Measurements from ENCODE around the gene SEC24D. TPM values are rescaled to one million over a fixed set of nuclear protein-coding genes. Genes with fewer than 3 reads are reported as not detected.

Gene SEC24D
- total RNA-seq, 1 donor from 2014 or later = 48.1 TPM

DNA sequence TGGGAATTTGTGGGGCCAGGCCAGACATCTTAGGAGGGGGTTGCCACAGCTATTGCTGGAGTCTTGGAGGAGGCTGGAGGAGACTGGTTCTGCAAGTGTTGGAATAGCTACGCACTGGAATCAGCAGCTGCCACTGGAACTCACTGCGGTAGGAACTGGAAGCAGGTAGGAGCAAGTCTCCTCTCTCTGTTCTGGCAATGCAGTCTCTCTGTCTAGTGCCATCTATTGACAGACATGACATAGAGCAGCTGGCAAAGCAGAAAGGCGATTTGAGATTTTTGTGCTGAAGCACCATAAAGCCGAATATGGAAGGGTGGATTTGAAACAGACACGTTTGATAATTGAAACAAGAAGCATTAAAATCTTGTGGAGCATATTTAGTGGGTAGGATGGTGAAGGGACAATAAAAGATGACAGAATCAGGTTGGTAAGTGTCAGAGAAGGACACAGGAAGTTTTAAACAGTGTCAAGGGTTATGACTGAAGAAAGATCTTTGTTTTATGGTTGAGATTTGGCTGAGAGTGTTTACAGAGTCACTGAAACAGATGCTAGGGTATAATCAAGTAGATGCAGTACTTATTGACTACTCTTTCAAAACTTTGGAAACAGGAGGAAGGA, 29.3 kb upstream of the SEC24D start:
- H3K9me3 ChIP-seq = no peaks in the 10 kb centered on the region
- H3K4me1 ChIP-seq = no peaks in the 10 kb centered on the region
- no peak for DNase-seq
- no peaks in the 10 kb centered on the region for H3K27me3 ChIP-seq
- H3K4me3 ChIP-seq = no peak overlapping the region
- peak; percentile 97 for ATAC-seq
- no peaks in the 10 kb centered on the region for H3K36me3 ChIP-seq
- intact Hi-C loops (cut with DNase I) = no loop called here
- H3K27ac ChIP-seq = no peak overlapping the region
- TF ChIP-seq, protein P1, sequence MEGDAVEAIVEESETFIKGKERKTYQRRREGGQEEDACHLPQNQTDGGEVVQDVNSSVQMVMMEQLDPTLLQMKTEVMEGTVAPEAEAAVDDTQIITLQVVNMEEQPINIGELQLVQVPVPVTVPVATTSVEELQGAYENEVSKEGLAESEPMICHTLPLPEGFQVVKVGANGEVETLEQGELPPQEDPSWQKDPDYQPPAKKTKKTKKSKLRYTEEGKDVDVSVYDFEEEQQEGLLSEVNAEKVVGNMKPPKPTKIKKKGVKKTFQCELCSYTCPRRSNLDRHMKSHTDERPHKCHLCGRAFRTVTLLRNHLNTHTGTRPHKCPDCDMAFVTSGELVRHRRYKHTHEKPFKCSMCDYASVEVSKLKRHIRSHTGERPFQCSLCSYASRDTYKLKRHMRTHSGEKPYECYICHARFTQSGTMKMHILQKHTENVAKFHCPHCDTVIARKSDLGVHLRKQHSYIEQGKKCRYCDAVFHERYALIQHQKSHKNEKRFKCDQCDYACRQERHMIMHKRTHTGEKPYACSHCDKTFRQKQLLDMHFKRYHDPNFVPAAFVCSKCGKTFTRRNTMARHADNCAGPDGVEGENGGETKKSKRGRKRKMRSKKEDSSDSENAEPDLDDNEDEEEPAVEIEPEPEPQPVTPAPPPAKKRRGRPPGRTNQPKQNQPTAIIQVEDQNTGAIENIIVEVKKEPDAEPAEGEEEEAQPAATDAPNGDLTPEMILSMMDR (IDR thresholded peaks at IDR 0.05) = peak; percentile 67

DNA sequence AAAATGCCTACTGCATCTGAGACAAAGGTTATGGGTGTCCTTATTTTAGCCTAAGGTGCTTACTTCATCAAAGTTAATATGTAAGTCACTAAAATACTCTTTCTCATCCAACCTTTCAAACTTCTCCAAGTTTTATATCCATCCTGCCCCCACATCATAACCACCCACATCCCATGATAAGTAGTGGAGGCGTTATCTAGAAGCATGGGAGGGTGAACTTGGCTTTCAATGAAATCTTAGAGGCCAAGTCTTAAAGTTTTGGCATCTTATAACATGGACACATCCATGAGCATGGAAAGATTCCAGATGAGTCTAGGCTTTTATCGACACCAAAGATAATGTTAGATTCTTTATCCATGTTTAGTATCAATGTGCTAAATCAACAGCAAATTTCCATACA, 22.9 kb upstream of the SEC24D start:
- no peaks in the 10 kb centered on the region for H3K9me3 ChIP-seq
- intact Hi-C loops (cut with DNase I) = no loop called here
- H3K27me3 ChIP-seq = no peaks in the 10 kb centered on the region
- no peaks in the 10 kb centered on the region for H3K36me3 ChIP-seq
- no peak for ATAC-seq
- H3K27ac ChIP-seq = no peak overlapping the region
- no peaks in the 10 kb centered on the region for H3K4me1 ChIP-seq
- DNase-seq = no peak
- no peak overlapping the region for H3K4me3 ChIP-seq
- TF ChIP-seq, protein P1 (IDR thresholded peaks at IDR 0.05) = no peak

DNA sequence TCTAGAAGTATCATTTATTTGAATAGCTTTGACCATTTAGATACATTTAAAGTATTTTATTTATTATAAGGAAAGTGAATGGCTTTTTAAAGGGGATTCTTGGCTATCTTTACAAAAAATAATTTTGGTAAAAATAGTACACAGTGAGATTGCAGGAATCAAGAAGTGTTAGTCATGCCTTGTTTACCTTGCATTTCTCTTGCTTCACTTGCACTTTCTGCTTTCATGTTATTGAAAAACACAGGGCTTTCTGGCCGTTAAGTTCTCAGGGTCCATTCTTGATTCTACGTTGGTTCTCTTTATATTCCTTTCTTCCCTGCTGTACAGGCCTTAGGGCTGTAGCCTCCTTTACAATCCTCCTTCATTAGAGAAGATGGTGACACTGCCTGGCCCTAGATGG, 21.8 kb upstream of the SEC24D start:
- Histone ChIP-seq H3K27me3 (no peaks in the 10 kb centered on the region), H3K36me3 (no peaks in the 10 kb centered on the region), H3K27ac (no peak overlapping the region), H3K4me3 (no peak overlapping the region), H3K4me1 (no peaks in the 10 kb centered on the region), H3K9me3 (no peaks in the 10 kb centered on the region)
- DNase-seq (no peak), ATAC-seq (no peak)
- intact Hi-C loops (cut with DNase I) = no loop called here
- TF ChIP-seq, protein P1 (IDR thresholded peaks at IDR 0.05) = no peak

DNA sequence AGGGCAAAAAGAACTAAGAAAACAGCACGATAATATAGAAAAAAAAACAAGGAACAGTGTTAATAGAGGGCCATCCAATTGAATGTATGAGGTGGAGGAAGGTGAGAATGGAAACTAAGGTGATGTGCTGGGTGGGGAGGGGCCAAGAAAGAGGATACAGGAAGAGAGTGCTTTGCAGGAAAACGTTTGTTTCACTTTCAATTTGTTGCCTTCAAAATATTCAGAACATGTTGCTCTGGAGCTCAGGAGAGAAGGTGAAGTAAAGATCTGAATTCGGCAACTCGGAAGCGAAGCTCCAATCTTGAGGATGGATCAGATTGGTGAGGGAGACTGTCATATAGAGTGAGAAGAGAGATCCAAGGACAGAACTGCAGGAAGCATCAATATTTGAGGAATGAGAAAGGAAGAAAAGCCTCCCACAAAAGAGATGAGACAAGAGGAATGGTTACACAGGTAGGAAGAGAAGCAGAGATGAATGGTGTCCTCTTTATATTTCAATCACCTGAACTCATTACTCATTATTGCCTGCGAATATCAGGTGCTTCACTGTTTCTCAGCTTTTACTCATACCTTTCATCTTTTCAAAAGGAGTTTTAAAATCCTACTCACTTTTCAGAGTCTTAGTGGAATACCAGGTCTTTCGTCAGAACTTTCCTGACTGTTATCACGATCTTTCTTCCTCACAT, 14.7 kb upstream of the SEC24D start:
- Histone ChIP-seq H3K27me3 (no peaks in the 10 kb centered on the region), H3K9me3 (no peaks in the 10 kb centered on the region), H3K27ac (peak overlapping the region; percentile 2), H3K36me3 (no peaks in the 10 kb centered on the region), H3K4me1 (no peaks in the 10 kb centered on the region), H3K4me3 (peak overlapping the region; percentile 45)
- intact Hi-C loops (cut with DNase I) = no loop called here
- DNase-seq (no peak), ATAC-seq (peak; percentile 64)
- TF ChIP-seq, protein P1 (IDR thresholded peaks at IDR 0.05) = no peak

DNA sequence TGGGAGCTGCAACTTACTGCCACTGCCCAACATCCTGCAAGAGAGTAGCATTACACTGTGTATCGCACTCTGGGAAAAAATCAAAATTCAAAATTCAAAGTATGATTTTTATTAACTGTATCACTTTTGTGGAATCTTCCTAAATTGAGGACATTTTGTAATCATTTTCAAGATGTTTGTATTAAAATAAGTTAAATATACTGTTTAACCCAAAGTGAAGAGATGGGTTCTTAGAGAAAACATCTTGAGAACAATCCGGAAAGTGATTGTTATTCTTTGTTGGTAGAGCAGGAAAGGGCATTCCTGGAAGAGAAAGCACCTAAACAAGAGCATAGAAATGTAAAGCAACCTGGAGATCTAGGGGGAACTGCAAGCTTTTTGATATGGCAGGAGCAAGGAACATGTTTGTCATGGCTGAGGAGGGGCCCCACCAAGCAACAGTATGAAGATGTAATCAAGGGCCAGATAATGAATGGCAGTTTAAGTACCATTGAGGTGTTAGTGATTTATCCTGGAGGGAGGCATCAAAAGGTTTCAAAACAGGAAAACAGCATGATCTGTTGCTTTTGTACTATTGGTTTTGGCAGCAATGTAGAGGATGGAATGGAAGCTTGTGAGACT, 14.1 kb upstream of the SEC24D start:
- Histone ChIP-seq H3K27ac (peak overlapping the region; percentile 2), H3K27me3 (no peaks in the 10 kb centered on the region), H3K4me1 (no peaks in the 10 kb centered on the region), H3K36me3 (no peaks in the 10 kb centered on the region), H3K9me3 (no peaks in the 10 kb centered on the region), H3K4me3 (peak overlapping the region; percentile 45)
- ATAC-seq (no peak), DNase-seq (no peak)
- intact Hi-C loops (cut with DNase I) = no loop called here
- TF ChIP-seq, protein P1 (IDR thresholded peaks at IDR 0.05) = no peak

Measured in upper lobe of right lung (tissue), 1 donor.